HG03066 (cell line): Measurements from ENCODE around the gene TAAR2.
"Not testable (repeated sequence)": the region's sequence is repeated elsewhere in the genome, so short reads cannot be mapped to it uniquely, and the experiment has no call there.

Experiments
- ATAC-seq: cut with Tn5 transposase; IDR thresholded peaks from one replicate; pipeline ENCODE4 v1.9.1; 2021; ENCODE audit warnings: low read depth; ENCODE audit not compliant: unreplicated experiment

Gene TAAR2

DNA sequence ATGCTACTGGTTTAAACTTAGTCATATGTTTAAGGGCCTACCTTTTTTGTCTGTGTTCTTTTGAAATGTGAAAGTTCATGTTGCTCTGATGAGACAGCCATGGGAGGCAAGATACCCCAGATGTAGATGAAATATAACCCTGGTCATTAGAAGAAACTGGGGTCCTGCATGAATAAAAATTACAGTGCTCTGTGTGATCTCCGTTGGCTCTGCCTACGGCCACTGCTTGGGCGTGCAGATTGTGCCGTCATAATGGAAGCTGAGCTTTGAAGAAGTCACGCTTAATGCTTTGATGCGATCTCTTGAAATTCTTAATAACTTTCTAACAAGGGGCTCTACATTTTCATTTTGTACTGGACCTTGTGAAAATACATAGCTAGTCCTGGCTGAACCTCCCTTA lies at the start of gene TAAR2:
Gene TAAR2, minus strand, starts transcription at position 101 of the 400 bp plus-strand sequence. Its CDS starts 0 bp downstream, at position 101.
- ATAC-seq, result no peak

DNA sequence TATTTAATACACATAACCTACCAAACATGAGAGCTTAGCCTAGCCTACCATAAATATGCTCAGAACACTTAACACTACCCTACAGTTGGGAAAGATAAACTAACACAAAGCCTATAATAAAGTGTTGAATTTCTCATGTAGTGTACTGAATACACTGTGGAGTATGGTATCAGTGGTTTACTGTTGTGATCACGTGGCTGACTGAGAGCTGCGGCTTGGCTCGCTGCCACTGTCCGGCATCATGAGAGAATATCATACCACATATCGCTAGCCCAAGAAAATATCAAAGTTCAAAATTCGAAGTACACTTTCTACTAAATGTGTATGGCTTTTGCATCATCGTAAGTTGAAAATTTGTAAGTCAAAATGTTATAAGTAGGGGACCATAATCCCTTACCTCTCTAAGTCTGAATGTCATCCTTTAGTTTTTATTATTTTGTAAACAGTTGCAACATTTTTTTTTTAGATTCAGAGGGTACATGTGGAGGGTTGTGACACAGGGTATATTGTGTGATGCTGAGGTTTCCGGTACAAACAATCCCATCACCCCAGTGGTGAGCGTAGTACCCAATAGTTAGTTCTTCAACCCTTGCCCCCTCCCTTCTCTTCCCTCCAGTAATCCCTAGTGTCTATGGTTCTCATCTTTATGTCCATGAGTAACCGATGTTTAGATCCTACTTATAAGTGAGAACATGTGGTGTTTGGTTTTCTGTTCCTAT lies 49.5 kb upstream of the TAAR2 start:
- ATAC-seq, result no peak

DNA sequence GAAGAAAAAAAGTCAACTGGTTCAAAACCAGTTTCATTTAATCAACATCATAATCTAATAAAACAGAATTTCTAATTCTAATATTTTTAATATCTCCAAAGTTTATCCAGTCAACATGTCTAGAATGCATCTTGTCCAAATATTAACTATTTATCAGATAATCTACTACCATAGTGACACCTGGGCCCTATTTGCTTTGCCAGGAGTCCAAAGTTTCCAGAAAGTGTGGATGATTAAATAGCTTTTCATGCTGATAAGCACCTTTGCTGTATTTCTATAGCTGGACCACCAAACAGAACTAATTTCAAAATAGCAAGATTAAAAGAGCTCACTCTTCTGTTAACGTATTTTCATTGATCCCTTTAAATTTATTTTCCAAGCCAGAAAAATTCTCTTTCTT lies 47.2 kb upstream of the TAAR2 start:
- ATAC-seq, result no peak

GRCh38 chr6:132669690-132670291 lies 45.7 kb upstream of the TAAR2 start:
- ATAC-seq, result no peak

DNA sequence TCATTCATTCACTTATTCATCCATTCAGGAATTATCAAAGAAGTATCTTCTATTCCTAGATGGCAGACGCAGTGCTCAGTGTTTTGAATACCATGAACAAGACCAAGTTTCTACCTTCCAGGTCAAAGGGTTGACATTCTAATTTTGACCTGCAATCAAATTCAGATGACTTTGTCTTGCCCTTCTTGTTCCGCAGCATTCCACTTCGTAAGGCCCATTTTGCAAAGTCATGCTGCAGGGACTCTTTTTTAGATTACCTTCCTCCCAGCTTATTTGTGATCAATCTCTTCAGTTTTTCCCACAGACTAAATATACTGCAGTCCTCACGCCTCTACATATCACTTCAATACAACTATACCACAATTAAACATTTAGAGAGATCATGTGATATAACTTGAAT lies 42.0 kb upstream of the TAAR2 start:
- no peak for ATAC-seq

GRCh38 chr6:132664309-132665034 lies 40.4 kb upstream of the TAAR2 start:
- no peak for ATAC-seq

DNA sequence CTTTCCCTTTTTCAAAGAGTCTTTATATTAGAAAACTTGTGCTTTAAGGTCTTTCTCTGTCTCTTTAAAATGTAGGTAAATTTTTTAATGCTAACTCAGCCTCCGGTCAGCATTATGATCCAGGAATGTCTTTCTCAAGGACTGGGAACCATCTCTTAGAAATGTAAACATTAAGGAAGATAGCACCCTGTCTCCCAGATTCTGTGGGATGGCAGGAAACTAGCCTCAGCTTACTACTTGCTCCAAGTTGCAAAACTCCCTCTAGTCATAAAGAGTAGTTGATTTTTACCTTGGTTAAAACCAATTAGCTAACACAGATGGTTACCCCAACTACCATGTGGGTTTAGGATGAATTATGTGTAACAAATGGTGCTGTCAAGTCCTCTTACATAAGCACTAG lies 39.6 kb upstream of the TAAR2 start:
- no peak for ATAC-seq

GRCh38 chr6:132661906-132662305 lies 37.8 kb upstream of the TAAR2 start:
- no peak for ATAC-seq

GRCh38 chr6:132659082-132659481 lies 35.0 kb upstream of the TAAR2 start, which contains the start of gene TAAR1:
TAAR1 (minus strand) TSS chr6:132659182; CDS start chr6:132646003, 13,179 bp downstream.
- ATAC-seq, result no peak

DNA sequence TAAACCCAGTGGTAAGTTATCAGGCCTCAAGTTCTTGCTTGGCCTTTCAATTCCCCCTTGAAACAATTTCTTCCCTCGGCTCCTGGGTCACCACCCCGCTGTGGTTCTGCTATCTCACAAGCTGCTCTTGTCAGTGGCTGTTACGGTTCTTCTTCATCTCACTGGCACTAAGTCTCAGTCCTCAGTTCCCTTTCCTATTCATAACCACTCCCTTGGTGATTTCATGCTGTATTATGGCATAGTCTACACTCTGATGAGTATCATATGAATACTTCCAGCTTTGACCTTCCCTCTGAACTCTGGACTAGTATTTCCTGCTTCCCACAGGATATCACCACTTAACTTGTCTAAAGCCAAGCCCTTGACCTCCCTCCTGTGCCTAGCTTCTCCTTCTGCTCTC lies 27.0 kb upstream of the TAAR2 start:
- ATAC-seq, result no peak

DNA sequence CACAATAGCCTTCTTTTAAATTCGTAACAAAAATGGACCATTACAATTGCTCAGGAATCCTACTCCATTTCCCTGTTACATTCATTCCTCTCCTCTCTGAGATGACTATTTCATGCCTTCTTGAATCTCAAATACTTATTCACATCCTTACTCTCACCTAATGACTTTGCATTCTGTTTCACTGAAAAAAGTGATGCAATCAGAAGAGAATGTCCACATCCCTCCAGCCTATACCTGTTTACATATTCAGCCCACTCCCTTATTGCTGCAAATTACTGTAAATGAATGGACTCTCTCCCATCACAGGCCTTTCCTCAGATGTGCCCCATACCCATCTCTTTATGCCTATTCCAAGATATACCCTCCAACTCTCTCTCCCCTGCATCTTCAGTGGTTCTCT lies 26.4 kb upstream of the TAAR2 start:
- ATAC-seq, result no peak

DNA sequence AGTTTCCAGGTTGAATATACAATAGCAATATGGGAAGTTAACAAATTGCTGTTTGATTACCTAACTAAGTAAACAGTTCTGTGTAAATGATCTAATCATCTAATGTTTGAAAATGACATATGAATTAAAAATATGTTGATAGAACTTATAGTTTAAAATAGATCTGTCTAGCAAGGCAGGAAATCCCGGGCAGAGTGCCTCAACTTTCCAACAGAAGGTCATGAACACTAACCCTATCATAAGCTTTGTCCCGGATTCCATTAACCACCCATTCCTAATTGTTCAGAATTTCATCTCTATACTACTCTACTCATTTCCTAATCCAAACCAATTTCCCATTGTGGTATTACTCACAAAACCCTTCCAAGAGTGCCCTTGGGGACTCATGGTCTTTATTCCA lies 24.8 kb upstream of the TAAR2 start:
- ATAC-seq, result no peak

DNA sequence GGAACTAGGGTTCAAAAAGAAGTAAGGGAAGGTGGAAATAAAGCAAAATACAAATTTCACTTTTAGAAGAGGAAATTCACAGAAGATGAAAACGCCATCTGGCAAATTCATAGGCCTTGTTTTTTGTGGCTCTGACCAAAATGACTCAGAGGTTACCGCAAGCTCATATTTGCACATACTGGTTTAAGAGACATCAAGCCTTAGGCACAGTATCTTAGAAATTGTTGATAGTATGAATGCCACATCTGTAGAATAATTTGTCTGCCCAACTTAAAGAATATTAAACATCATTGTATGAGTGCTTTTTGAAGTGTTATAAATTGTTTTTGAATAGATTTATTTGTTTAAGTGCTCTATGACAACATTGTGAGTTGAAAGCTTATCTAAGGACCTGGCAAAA lies 24.3 kb upstream of the TAAR2 start:
- peak; percentile 80 for ATAC-seq

GRCh38 chr6:132643547-132643946 lies 19.5 kb upstream of the TAAR2 start:
- ATAC-seq, result no peak

GRCh38 chr6:132637135-132637534 lies 13.1 kb upstream of the TAAR2 start:
- not testable (repeated sequence) for ATAC-seq

DNA sequence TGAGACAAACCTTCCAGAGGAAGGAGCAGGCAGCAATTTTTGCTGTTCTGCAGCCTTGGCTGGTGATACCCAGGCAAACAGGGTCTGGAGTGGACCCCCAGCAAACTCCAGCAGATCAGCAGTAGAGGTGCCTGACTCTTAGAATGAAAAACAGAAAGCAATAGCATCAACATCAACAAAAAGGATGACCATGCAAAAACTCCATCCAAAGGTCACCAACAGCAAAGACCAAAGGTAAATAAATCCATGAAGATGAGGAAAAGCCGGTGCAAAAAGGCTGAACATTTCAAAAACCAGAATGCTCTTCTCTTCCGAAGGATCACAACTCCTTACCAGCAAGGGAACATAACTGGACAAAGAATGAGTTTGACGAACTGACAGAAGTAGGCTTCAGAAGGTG lies 11.8 kb upstream of the TAAR2 start:
- not testable (repeated sequence) for ATAC-seq

DNA sequence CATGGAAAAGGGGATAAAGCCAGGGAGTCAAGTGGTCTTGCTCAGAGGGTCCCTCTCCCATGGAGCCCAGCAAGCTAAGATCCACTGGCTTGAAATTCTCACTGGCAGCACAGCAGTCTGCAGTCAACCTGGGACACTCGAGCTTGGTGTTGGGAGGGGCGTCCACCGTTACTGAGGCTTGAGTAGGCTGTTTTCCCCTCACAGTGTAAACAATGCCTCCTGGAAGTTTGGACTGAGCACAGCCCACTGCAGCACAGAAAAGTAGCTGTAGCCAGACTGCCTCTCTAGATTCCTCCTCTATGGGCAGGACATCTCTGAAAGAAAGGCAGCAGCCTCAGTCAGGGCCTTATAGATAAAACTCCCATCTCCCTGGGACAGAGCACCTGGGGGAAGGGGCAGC lies 11.2 kb upstream of the TAAR2 start:
- ATAC-seq, result not testable (repeated sequence)

GRCh38 chr6:132634796-132635195 lies 10.7 kb upstream of the TAAR2 start:
- ATAC-seq, result no peak

DNA sequence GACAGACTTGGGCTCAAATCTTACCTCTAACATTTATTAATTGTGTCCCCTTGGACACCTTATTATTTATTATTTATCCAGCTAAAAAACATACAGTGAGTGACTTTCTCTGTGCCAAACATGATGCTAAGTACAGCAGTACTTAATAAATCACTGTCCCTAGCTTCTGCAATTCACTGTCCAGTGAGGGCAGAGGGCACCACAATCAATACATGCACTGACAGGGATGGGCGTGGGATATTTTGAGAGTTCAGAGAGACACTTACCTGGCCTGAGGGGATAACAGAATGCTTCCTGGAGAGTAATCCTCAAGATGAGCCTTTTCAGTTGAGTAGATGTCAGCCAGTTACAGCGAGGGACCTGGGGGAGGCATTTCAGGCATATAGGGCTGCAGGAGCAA lies 9.3 kb upstream of the TAAR2 start:
- ATAC-seq, result no peak

GRCh38 chr6:132623106-132623845 lies 799 bp downstream of the TAAR2 start:
- no peak for ATAC-seq

GRCh38 chr6:132616677-132617076 lies 7.4 kb downstream of the TAAR2 start:
- no peak for ATAC-seq
